PC-9 (cell line): Measurements from ENCODE around the gene TRMT1L. TPM values are rescaled to one million over a fixed set of nuclear protein-coding genes. Genes with fewer than 3 reads are reported as not detected.

Experiments used
- BruUV-seq: library from RNA; stranded (reverse); fragments of 400-500 nt; replicated peaks from 2 replicates; lab custom pipeline; 2021; lab: Mats Ljungman, UMichigan
- CTCF ChIA-PET: fragments of 300-600 bp; sonication (Branson Sonifier 250); formaldehyde crosslinking; loops from one replicate; lab custom pipeline; 2022; ENCODE audit warnings: antibody characterized with exemption; lab: Charles Lee
- POLR2A ChIA-PET: fragments of 300-600 bp; sonication (Branson Sonifier 250); formaldehyde crosslinking; loops from one replicate; lab custom pipeline; 2022; ENCODE audit warnings: antibody characterized with exemption; ENCODE audit not compliant: unreplicated experiment; lab: Charles Lee
- DNase-seq, 2 experiments: peaks; one replicate each; pipeline versions ENCODE4 v3.0.0 to v3.0.0-alpha.2; 2015 to 2022; ENCODE audit warnings: mixed read lengths in 1 of 2
- H2AFZ ChIP-seq: fragments of 200-600 bp; sonication (generic); 2 replicates; pipeline ENCODE4 v1.8.1; 2017; ENCODE audit warnings: antibody characterized with exemption
- H3F3A ChIP-seq: fragments of 200-600 bp; sonication (generic); 2 replicates; pipeline ENCODE4 v1.8.1; 2017; ENCODE audit warnings: antibody characterized with exemption, mild to moderate bottlenecking, low read depth; ENCODE audit not compliant: insufficient read depth
- H3K27ac ChIP-seq: fragments of 200-600 bp; sonication (generic); 2 replicates; pipeline ENCODE4 v1.6.1; 2016; ENCODE audit warnings: mixed run types
- H3K27me3 ChIP-seq: fragments of 200-600 bp; sonication (generic); 2 replicates; pipeline ENCODE4 v1.6.1; 2016; ENCODE audit warnings: low read depth, mixed run types; ENCODE audit not compliant: insufficient read depth
- H3K36me3 ChIP-seq: fragments of 200-600 bp; sonication (generic); 2 replicates; pipeline ENCODE4 v1.6.1; 2016; ENCODE audit warnings: low read depth, mixed run types
- H3K4me1 ChIP-seq: fragments of 200-600 bp; sonication (generic); replicated peaks from 2 replicates; pipeline ENCODE4 v1.6.1; 2016; ENCODE audit warnings: mixed run types; ENCODE audit not compliant: insufficient read depth
- H3K4me2 ChIP-seq: fragments of 200-600 bp; sonication (generic); 2 replicates; pipeline ENCODE4 v1.6.1; 2017; ENCODE audit warnings: mixed run types
- H3K4me3 ChIP-seq: fragments of 200-600 bp; sonication (generic); 2 replicates; pipeline ENCODE4 v1.6.1; 2016; ENCODE audit warnings: mixed run types
- H3K79me2 ChIP-seq: fragments of 200-600 bp; sonication (generic); 2 replicates; pipeline ENCODE4 v1.6.1; 2017; ENCODE audit warnings: low read depth, mixed run types
- H3K9me2 ChIP-seq: fragments of 200-600 bp; sonication (generic); 2 replicates; pipeline ENCODE4 v1.8.1; 2017; ENCODE audit warnings: mild to moderate bottlenecking; ENCODE audit not compliant: insufficient read depth
- H3K9me3 ChIP-seq: fragments of 200-600 bp; sonication (generic); 2 replicates; pipeline ENCODE4 v1.8.1; 2016; ENCODE audit warnings: low read depth; ENCODE audit not compliant: insufficient read depth
- H4K20me1 ChIP-seq: fragments of 200-600 bp; sonication (generic); 2 replicates; pipeline ENCODE4 v1.8.1; 2017; ENCODE audit not compliant: insufficient read depth
- CTCF ChIP-seq: fragments of 200-600 bp; sonication (generic); conservative IDR thresholded peaks from 2 replicates; pipeline ENCODE4 v1.6.1; 2017; ENCODE audit warnings: mixed run types, antibody characterized with exemption, mild to moderate bottlenecking, moderate library complexity
- EZH2 ChIP-seq: fragments of 200-600 bp; sonication (generic); IDR thresholded peaks from 2 replicates; pipeline ENCODE4 v1.8.0; 2017; ENCODE audit warnings: antibody characterized with exemption, low read depth
- intact Hi-C: fragments of 100-400 bp; cut with micrococcal nuclease; formaldehyde crosslinking; loops from one replicate; pipeline ENCODE4 v1.10.0; 2022; ENCODE audit not compliant: unreplicated experiment
- total RNA-seq: library from RNA; stranded (reverse); gene quantifications from 2 replicates; pipeline ENCODE4 v1.2.3, GENCODE V29; 2021

The TRMT1L gene
- total RNA-seq, 1 experiment from 2014 or later: 18.3 TPM

- H3K27ac ChIP-seq: no peak overlapping the region
These were observed 24.2 kb downstream of the TRMT1L start for GRCh38 chr1:185132534-185132933.

DNA sequence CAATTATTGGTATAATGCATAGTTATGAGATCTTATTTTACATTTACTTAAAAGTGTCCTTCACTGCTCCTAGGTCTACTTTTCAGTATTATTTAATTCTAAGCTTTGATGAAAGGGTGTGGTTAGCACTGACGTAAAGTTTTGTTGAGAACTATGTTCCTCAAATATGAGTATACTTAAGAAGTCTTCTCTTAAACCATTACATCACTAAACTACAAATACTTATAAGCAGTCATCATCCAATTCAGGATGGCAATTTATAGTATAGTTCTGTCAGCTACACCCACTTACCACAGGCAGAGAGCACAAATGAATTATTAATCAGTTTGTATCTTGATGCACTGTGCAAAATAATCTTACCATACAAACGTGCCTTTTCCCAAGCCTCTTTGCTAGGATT is 27.0 kb downstream of the TRMT1L start:
- H3K4me1 ChIP-seq: no peaks in the 10 kb centered on the region
- POLR2A ChIA-PET: no interaction called here
- no TSS peak for BruUV-seq
- 0 out of 2 replicates have a peak, but pooled peaks cover 6% of the 10 kb centered on the region for H3K36me3 ChIP-seq
- CTCF ChIA-PET: no interaction called here
- no peaks in the 10 kb centered on the region for H3K79me2 ChIP-seq
- no peak for DNase-seq
- H4K20me1 ChIP-seq: no peaks in the 10 kb centered on the region
- no peak overlapping the region for H3K4me2 ChIP-seq
- TF ChIP-seq CTCF (no peak), EZH2 (no peak)
- H3F3A ChIP-seq: no peaks in the 10 kb centered on the region
- H3K4me3 ChIP-seq: no peak overlapping the region
- H2AFZ ChIP-seq: no peak overlapping the region
- no peaks in the 10 kb centered on the region for H3K27me3 ChIP-seq
- H3K27ac ChIP-seq: no peak overlapping the region
- no peaks in the 10 kb centered on the region for H3K9me2 ChIP-seq
- intact Hi-C loops: no loop called here
- peaks cover 5% of the 10 kb centered on the region; the same call in 1 of the 2 replicates for H3K9me3 ChIP-seq

More at GRCh38 chr1:185132534-185132933, 24.2 kb downstream of the TRMT1L start:
- Histone ChIP-seq H3K36me3 (peaks cover 9% of the 10 kb centered on the region; the same call in 1 of the 2 replicates), H2AFZ (no peak overlapping the region), H3K27me3 (no peaks in the 10 kb centered on the region), H3K9me2 (no peaks in the 10 kb centered on the region), H3K4me3 (no peak overlapping the region), H3K79me2 (no peaks in the 10 kb centered on the region), H3K4me1 (no peaks in the 10 kb centered on the region), H3K9me3 (peaks cover 5% of the 10 kb centered on the region; the same call in 1 of the 2 replicates), H4K20me1 (no peaks in the 10 kb centered on the region), H3K4me2 (no peak overlapping the region), H3F3A (no peaks in the 10 kb centered on the region)
- no TSS peak for BruUV-seq
- intact Hi-C loops: no loop called here
- no peak for TF ChIP-seq EZH2
- TF ChIP-seq CTCF: no peak
- no peak for DNase-seq
- ChIA-PET CTCF (no interaction called here), POLR2A (no interaction called here)

- Histone ChIP-seq H3K9me3 (no peaks in the 10 kb centered on the region), H3K4me2 (no peak overlapping the region), H3K9me2 (no peaks in the 10 kb centered on the region), H2AFZ (no peak overlapping the region), H3K4me1 (no peaks in the 10 kb centered on the region), H3K27me3 (no peaks in the 10 kb centered on the region), H3K27ac (no peak overlapping the region), H3F3A (no peaks in the 10 kb centered on the region), H3K79me2 (no peaks in the 10 kb centered on the region), H3K36me3 (no peaks in the 10 kb centered on the region), H4K20me1 (no peaks in the 10 kb centered on the region), H3K4me3 (no peak overlapping the region)
- DNase-seq: no peak
- BruUV-seq: no TSS peak
- no peak for TF ChIP-seq CTCF
- no peak for TF ChIP-seq EZH2
- ChIA-PET POLR2A (no interaction called here), CTCF (no interaction called here)
- intact Hi-C loops: no loop called here
These were observed 44.4 kb downstream of the TRMT1L start for GRCh38 chr1:185112356-185112755.
